Kidney (tissue), 14 donors: ENCODE results near the gene TAF11L7. TPM values are rescaled to one million over a fixed set of nuclear protein-coding genes. Genes with fewer than 3 reads are reported as not detected.
"Not testable (repeated sequence)": the region's sequence is repeated elsewhere in the genome, so short reads cannot be mapped to it uniquely, and the experiment has no call there.

Source experiments
- DNase-seq, 5 donors: peaks; one replicate each; pipeline ENCODE4 v3.0.0-alpha.2; 2013 to 2020
- FAIRE-seq: peaks from 2 replicates; lab custom pipeline; 2012; peaks lifted over from hg19 to GRCh38; lab: Jason Lieb, UNC
- H3K27ac ChIP-seq, 2 donors: one replicate each; pipeline ENCODE4 v1.7.0; 2013; ENCODE audit warnings: low read depth in 2 of 2, low read length in 2 of 2, inconsistent platforms in 1 of 2
- H3K27me3 ChIP-seq: one replicate; pipeline ENCODE4 v1.7.1; 2013; ENCODE audit warnings: low read length, inconsistent platforms; ENCODE audit not compliant: control insufficient read depth, insufficient read depth
- H3K36me3 ChIP-seq, 3 donors: one replicate each; pipeline versions ENCODE4 v1.7.0 to v1.7.1; 2013; ENCODE audit warnings: low read length in 3 of 3, control low read depth in 1 of 3, inconsistent platforms in 1 of 3; ENCODE audit not compliant: insufficient read depth in 3 of 3, control insufficient read depth in 2 of 3
- H3K4me1 ChIP-seq, 3 donors: one replicate each; pipeline versions ENCODE4 v1.7.0 to v1.7.1; 2013; ENCODE audit warnings: low read length in 3 of 3, inconsistent platforms in 1 of 3, low read depth in 1 of 3; ENCODE audit not compliant: control insufficient read depth in 2 of 3, insufficient read depth in 2 of 3
- H3K4me3 ChIP-seq, 3 donors: one replicate each; pipeline versions ENCODE4 v1.7.0 to v1.8.1; 2013; ENCODE audit warnings: low read length in 3 of 3, control low read depth in 1 of 3, inconsistent platforms in 1 of 3
- H3K9ac ChIP-seq, 3 donors: one replicate each; pipeline versions ENCODE4 v1.7.0 to v1.7.1; 2013; ENCODE audit warnings: low read length in 3 of 3, control low read depth in 1 of 3, inconsistent platforms in 1 of 3
- H3K9me3 ChIP-seq, 3 donors: one replicate each; pipeline versions ENCODE4 v1.7.0 to v1.7.1; 2013; ENCODE audit warnings: low read length in 3 of 3, control low read depth in 1 of 3, inconsistent platforms in 1 of 3; ENCODE audit not compliant: control insufficient read depth in 2 of 3, insufficient read depth in 1 of 3
- CTCF ChIP-seq: IDR thresholded peaks from 3 replicates; pipeline ENCODE4 v1.5.1; 2012; ENCODE audit warnings: mild to moderate bottlenecking, moderate library complexity, borderline replicate concordance; ENCODE audit not compliant: insufficient read depth; ENCODE audit errors: extremely low read depth
- intact Hi-C: fragments of 100-400 bp; cut with DNase I; formaldehyde crosslinking; loops from one replicate; pipeline ENCODE4 v1.11.1; 2022
- polyA plus RNA-seq: library from polyadenylated mRNA; stranded (reverse); fragments of 350-450 nt; fragmentation: Illumina TruSeq; extraction: RNeasy Lipid Tissue Mini Kit (QIAGEN cat#74804); gene quantifications from one replicate; pipeline ENCODE4 v1.2.3, GENCODE V29; 2014; ENCODE audit warnings: low read depth, low replicate concordance; ENCODE audit not compliant: insufficient read depth
- total RNA-seq: library from RNA; stranded (reverse); fragmentation: NEBNext Ultra II Directional; extraction: Animal tissue kit (Norgen Biotek cat#: 25700); gene quantifications from one replicate; pipeline ENCODE4 v1.2.1, GENCODE V29; 2021
- donor health status: control.
- donor health status: control.
- donor health status: control.
- donor health status: control.
- donor health status: control.
- donor health status: DM: yes; HTN: yes; CAD: no.
- donor health status: Normal renal cell carcinoma (clear cell type).

TAF11L7 gene
- total and polyA plus RNA-seq, 2 donors from 2014 or later = not detected

- H3K9me3 ChIP-seq = no peaks in the 10 kb centered on the region
- H3K4me1 ChIP-seq = no peaks in the 10 kb centered on the region
- FAIRE-seq = no peak
- no peak overlapping the region for H3K4me3 ChIP-seq
- intact Hi-C loops = no loop called here
- no peak overlapping the region for H3K27ac ChIP-seq
- H3K27me3 ChIP-seq = no peaks in the 10 kb centered on the region
- no peak overlapping the region for H3K9ac ChIP-seq
- no peaks in the 10 kb centered on the region for H3K36me3 ChIP-seq
- no peak for TF ChIP-seq CTCF
- DNase-seq = no peak
Measured at GRCh38 chr5:17620627-17621026, 35.1 kb upstream of the TAF11L7 start.

- no peak for TF ChIP-seq CTCF
- DNase-seq = no peak
- Histone ChIP-seq H3K9me3 (no peaks in the 10 kb centered on the region), H3K4me3 (no peak overlapping the region), H3K27ac (no peak overlapping the region), H3K36me3 (no peaks in the 10 kb centered on the region), H3K9ac (no peak overlapping the region), H3K4me1 (no peaks in the 10 kb centered on the region), H3K27me3 (no peaks in the 10 kb centered on the region)
- FAIRE-seq = no peak
- intact Hi-C loops = no loop called here
Measured at GRCh38 chr5:17619354-17619753, 33.8 kb upstream of the TAF11L7 start.

- no peak overlapping the region for H3K9ac ChIP-seq
- FAIRE-seq (no peak), DNase-seq (no peak)
- no peaks in the 10 kb centered on the region for H3K27me3 ChIP-seq
- intact Hi-C loops = no loop called here
- H3K4me1 ChIP-seq = no peaks in the 10 kb centered on the region
- H3K27ac ChIP-seq = no peak overlapping the region
- H3K9me3 ChIP-seq = no peaks in the 10 kb centered on the region
- TF ChIP-seq CTCF = no peak
- H3K36me3 ChIP-seq = no peaks in the 10 kb centered on the region
- H3K4me3 ChIP-seq = no peak overlapping the region
Measured at GRCh38 chr5:17614872-17615605, 29.5 kb upstream of the TAF11L7 start.

- H3K4me1 ChIP-seq, H3K36me3 ChIP-seq, H3K27me3 ChIP-seq, FAIRE-seq, H3K9ac ChIP-seq, DNase-seq, H3K9me3 ChIP-seq, H3K27ac ChIP-seq, intact Hi-C loops, H3K4me3 ChIP-seq: not testable (repeated sequence)
Measured at GRCh38 chr5:17610092-17610491, 24.5 kb upstream of the TAF11L7 start, which contains the start of gene TAF11L12. TSS of gene TAF11L12 (plus strand) at chr5:17610392.

GRCh38 chr5:17607461-17607860, 21.9 kb upstream of the TAF11L7 start:
- H3K36me3 ChIP-seq, H3K4me1 ChIP-seq, DNase-seq, H3K27me3 ChIP-seq, H3K9ac ChIP-seq, intact Hi-C loops, H3K9me3 ChIP-seq, H3K4me3 ChIP-seq, H3K27ac ChIP-seq, FAIRE-seq: not testable (repeated sequence)
